DND-41 (cell line): ENCODE data around the gene CHRM4.

ENCODE experiments used
- EZH2 ChIP-seq: IDR thresholded peaks from 3 replicates; pipeline ENCODE4 v1.6.1; 2012; ENCODE audit warnings: borderline replicate concordance, low read depth, mild to moderate bottlenecking, moderate library complexity, low read length, inconsistent platforms; ENCODE audit not compliant: severe bottlenecking
- TF ChIP-seq, protein P1 (sequence below): IDR thresholded peaks from 2 replicates; pipeline ENCODE4 v1.5.1; 2012; ENCODE audit warnings: borderline replicate concordance, low read length, moderate library complexity, mild to moderate bottlenecking; ENCODE audit not compliant: poor library complexity, severe bottlenecking; ENCODE audit errors: extremely low read depth

DNA sequence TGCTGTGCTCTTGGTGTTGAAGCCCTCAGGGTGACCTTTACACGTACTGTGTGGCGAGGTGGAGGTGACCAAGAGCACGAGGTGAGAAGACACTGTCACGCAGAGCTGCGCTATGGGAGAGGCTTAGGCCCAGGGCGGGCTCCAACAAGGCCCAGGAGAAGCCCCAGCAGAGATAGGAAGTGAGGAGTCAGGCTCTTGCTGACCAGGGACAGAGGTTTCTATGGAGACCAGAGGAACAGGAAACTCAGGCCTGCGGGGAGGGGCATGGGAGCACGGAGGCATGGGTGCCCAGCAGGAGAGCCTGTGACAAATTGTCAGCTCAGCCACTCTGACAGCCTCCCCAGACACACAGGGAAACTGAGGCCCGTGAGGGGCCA, 28.6 kb downstream of the CHRM4 start:
- TF ChIP-seq, protein P1, sequence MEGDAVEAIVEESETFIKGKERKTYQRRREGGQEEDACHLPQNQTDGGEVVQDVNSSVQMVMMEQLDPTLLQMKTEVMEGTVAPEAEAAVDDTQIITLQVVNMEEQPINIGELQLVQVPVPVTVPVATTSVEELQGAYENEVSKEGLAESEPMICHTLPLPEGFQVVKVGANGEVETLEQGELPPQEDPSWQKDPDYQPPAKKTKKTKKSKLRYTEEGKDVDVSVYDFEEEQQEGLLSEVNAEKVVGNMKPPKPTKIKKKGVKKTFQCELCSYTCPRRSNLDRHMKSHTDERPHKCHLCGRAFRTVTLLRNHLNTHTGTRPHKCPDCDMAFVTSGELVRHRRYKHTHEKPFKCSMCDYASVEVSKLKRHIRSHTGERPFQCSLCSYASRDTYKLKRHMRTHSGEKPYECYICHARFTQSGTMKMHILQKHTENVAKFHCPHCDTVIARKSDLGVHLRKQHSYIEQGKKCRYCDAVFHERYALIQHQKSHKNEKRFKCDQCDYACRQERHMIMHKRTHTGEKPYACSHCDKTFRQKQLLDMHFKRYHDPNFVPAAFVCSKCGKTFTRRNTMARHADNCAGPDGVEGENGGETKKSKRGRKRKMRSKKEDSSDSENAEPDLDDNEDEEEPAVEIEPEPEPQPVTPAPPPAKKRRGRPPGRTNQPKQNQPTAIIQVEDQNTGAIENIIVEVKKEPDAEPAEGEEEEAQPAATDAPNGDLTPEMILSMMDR, result no peak
- TF ChIP-seq EZH2, result no peak
